Endothelial cell of umbilical vein (primary cell): ENCODE measurements around the gene USP4. TPM values are rescaled to one million over a fixed set of nuclear protein-coding genes. Genes with fewer than 3 reads are reported as not detected.

Experiments
- BruUV-seq: library from RNA; stranded (reverse); fragments of 400-500 nt; replicated peaks from 2 replicates; lab custom pipeline; 2021; lab: Mats Ljungman, UMichigan
- CTCF ChIA-PET: fragments of 300-600, 350-600 bp; sonication (Branson Sonifier 250); formaldehyde crosslinking; loops from one replicate; lab custom pipeline; 2021; ENCODE audit warnings: antibody characterized with exemption, inconsistent platforms; lab: Charles Lee
- POLR2A ChIA-PET: fragments of 300-600, 350-600 bp; sonication (Branson Sonifier 250); formaldehyde crosslinking; loops from one replicate; lab custom pipeline; 2021; ENCODE audit warnings: antibody characterized with exemption, inconsistent platforms; lab: Charles Lee
- DNase-seq: peaks from one replicate; pipeline ENCODE4 v3.0.0-alpha.2; 2011; ENCODE audit warnings: low read depth, low spot score
- FAIRE-seq: peaks from 2 replicates; lab custom pipeline; 2011; peaks lifted over from hg19 to GRCh38; lab: Jason Lieb, UNC
- H2AFZ ChIP-seq: 2 replicates; pipeline ENCODE4 v1.6.0; 2012; ENCODE audit warnings: low read depth, low read length, control low read depth, inconsistent platforms
- H3K27ac ChIP-seq: 2 replicates; pipeline ENCODE4 v1.5.1; 2011; ENCODE audit warnings: low read depth, mild to moderate bottlenecking, control low read depth, low read length, moderate library complexity; ENCODE audit not compliant: insufficient read depth
- H3K27me3 ChIP-seq, 2 experiments: 2 replicates each; pipeline versions ENCODE4 v1.6.0 to v1.6.1; 2011; ENCODE audit warnings: low read length in 2 of 2, mixed read lengths in 1 of 2; ENCODE audit not compliant: control insufficient read depth in 2 of 2, insufficient read depth in 2 of 2
- H3K36me3 ChIP-seq, 2 experiments: 2 replicates in 1 of 2; 3 replicates in 1 of 2; pipeline ENCODE4 v1.5.1; 2011; ENCODE audit warnings: low read length in 2 of 2, mild to moderate bottlenecking in 1 of 2, moderate library complexity in 1 of 2; ENCODE audit not compliant: control insufficient read depth in 2 of 2, insufficient read depth in 2 of 2; ENCODE audit errors: extremely low read depth in 1 of 2
- H3K4me1 ChIP-seq: 3 replicates; pipeline ENCODE4 v1.5.1; 2011; ENCODE audit warnings: mild to moderate bottlenecking, low read length; ENCODE audit not compliant: control insufficient read depth, insufficient read depth; ENCODE audit errors: extremely low read depth
- H3K4me2 ChIP-seq: 2 replicates; pipeline ENCODE4 v1.6.1; 2011; ENCODE audit warnings: low read length, control low read depth, mixed read lengths; ENCODE audit not compliant: insufficient read depth
- H3K4me3 ChIP-seq, 3 experiments: fragments of 200-600 bp in 1 of 3; sonication (generic), shearing (Covaris generic) in 1 of 3; replicated peaks in 1 of 3; 2 replicates each; pipeline ENCODE4 v1.5.1; 2011 to 2016; ENCODE audit warnings: control low read depth in 3 of 3, low read length in 3 of 3, mild to moderate bottlenecking in 2 of 3, inconsistent platforms in 1 of 3, low read depth in 1 of 3, moderate library complexity in 1 of 3; ENCODE audit not compliant: insufficient read depth in 1 of 3
- H3K79me2 ChIP-seq: 2 replicates; pipeline ENCODE4 v1.6.0; 2012; ENCODE audit warnings: low read length, inconsistent platforms; ENCODE audit not compliant: control insufficient read depth, insufficient read depth
- H3K9ac ChIP-seq: replicated peaks from 2 replicates; pipeline ENCODE3; 2011; ENCODE audit warnings: low read length, control low read depth; ENCODE audit not compliant: insufficient read depth; ENCODE audit errors: extremely low read depth
- H3K9me1 ChIP-seq: replicated peaks from 3 replicates; pipeline ENCODE4 v1.6.0; 2011; ENCODE audit warnings: mild to moderate bottlenecking, low read length; ENCODE audit not compliant: control insufficient read depth, insufficient read depth; ENCODE audit errors: extremely low read depth
- H3K9me3 ChIP-seq: replicated peaks from 2 replicates; pipeline ENCODE4 v1.5.1; 2012; ENCODE audit warnings: low read length, inconsistent platforms; ENCODE audit not compliant: control insufficient read depth, insufficient read depth
- H4K20me1 ChIP-seq: replicated peaks from 2 replicates; pipeline ENCODE3; 2011; ENCODE audit warnings: mild to moderate bottlenecking, low read length; ENCODE audit not compliant: control insufficient read depth, insufficient read depth; ENCODE audit errors: extremely low read depth
- CTCF ChIP-seq, 2 donors: IDR thresholded peaks; 1 replicate in 1 of 2; 2 replicates in 1 of 2; pipeline ENCODE4 v1.5.1; 2011; ENCODE audit warnings: low read length in 2 of 2, mild to moderate bottlenecking in 2 of 2, moderate library complexity in 2 of 2, control low read depth in 1 of 2, inconsistent platforms in 1 of 2, low read depth in 1 of 2; ENCODE audit not compliant: insufficient read depth in 1 of 2; ENCODE audit errors: extremely low read depth in 1 of 2
- EZH2 ChIP-seq: IDR thresholded peaks from 2 replicates; pipeline ENCODE4 v1.6.1; 2012; ENCODE audit warnings: borderline replicate concordance, low read depth, mild to moderate bottlenecking, moderate library complexity, low read length, inconsistent platforms; ENCODE audit not compliant: severe bottlenecking
- FOS ChIP-seq: IDR thresholded peaks from 2 replicates; pipeline ENCODE4 v1.6.1; 2011; ENCODE audit warnings: mild to moderate bottlenecking, low read length, moderate library complexity, borderline replicate concordance; ENCODE audit not compliant: insufficient read depth
- GATA2 ChIP-seq: IDR thresholded peaks from 2 replicates; pipeline ENCODE4 v1.7.0; 2011; ENCODE audit warnings: low read depth, mild to moderate bottlenecking, moderate library complexity, mixed read lengths, low read length; ENCODE audit not compliant: insufficient read length, insufficient read depth
- JUN ChIP-seq: IDR thresholded peaks from 2 replicates; pipeline ENCODE4 v1.6.1; 2011; ENCODE audit warnings: borderline replicate concordance, low read depth; ENCODE audit not compliant: insufficient read length, insufficient read depth
- MAX ChIP-seq: IDR thresholded peaks from 2 replicates; pipeline ENCODE4 v1.6.1; 2011; ENCODE audit not compliant: insufficient read depth, insufficient read length
- MYC ChIP-seq: IDR thresholded peaks from one replicate; pipeline ENCODE4 v1.6.1; 2011; ENCODE audit warnings: mild to moderate bottlenecking, low read depth, low read length
- POLR2A ChIP-seq: IDR thresholded peaks from 2 replicates; pipeline ENCODE4 v1.6.1; 2012; ENCODE audit warnings: low read depth, mild to moderate bottlenecking, control low read depth, low read length
- POLR2AphosphoS5 ChIP-seq: IDR thresholded peaks from 2 replicates; pipeline ENCODE4 v1.6.1; 2012; ENCODE audit warnings: low read depth, mild to moderate bottlenecking, control low read depth, low read length, moderate library complexity; ENCODE audit not compliant: insufficient read depth
- dilution Hi-C: fragments of 300-500 bp; cut with MboI; formaldehyde crosslinking; loops from one replicate; pipeline ENCODE4 v1.15.0; 2019; ENCODE audit warnings: low sequenced_read_pairs; ENCODE audit not compliant: extremely low pct_ligation_motif_present
- intact Hi-C: fragments of 100-400 bp; cut with micrococcal nuclease; formaldehyde crosslinking; loops from one replicate; pipeline ENCODE4 v1.10.0; 2022
- polyA plus RNA-seq, 4 experiments: library from polyadenylated mRNA; depleted of rRNA in 3 of 4; stranded (reverse) in 3 of 4; unstranded in 1 of 4; fragments of >200 nt; gene quantifications; 2 replicates each; pipeline versions ENCODE4 v1.2.1 to v1.2.3, GENCODE V29; 2011 to 2012; ENCODE audit warnings: missing spikeins in 1 of 4
- total RNA-seq: library from RNA; stranded (reverse); gene quantifications from 2 replicates; pipeline ENCODE4 v1.2.3, GENCODE V29; 2021

The USP4 gene
- total and polyA plus RNA-seq, 2 donors (not counting 3 experiments of a cell fraction or from before 2014, with no cell fraction given), result 39.1 to 61.3 TPM

GRCh38 chr3:49387721-49388120 is 47.9 kb upstream of the USP4 start:
- POLR2A ChIA-PET, result interaction anchor here (0.5 to 0.8 kb wide), 2 partner anchors 31 to 632 kb away, joined by 3 to 4 read pairs; no protein-coding TSS in a partner anchor
- no peak overlapping the region for H3K27ac ChIP-seq
- H3K9me1 ChIP-seq, result peaks cover 2% of the 10 kb centered on the region
- BruUV-seq, result no TSS peak
- H2AFZ ChIP-seq, result no peak overlapping the region
- no peak overlapping the region for H3K4me3 ChIP-seq
- H3K27me3 ChIP-seq, result no peaks in the 10 kb centered on the region
- peaks cover 0 to 2% of the 10 kb centered on the region in 2 experiments for H3K36me3 ChIP-seq
- H3K9me3 ChIP-seq, result no peaks in the 10 kb centered on the region
- DNase-seq (no peak), FAIRE-seq (no peak)
- intact Hi-C loops (no loop called here), dilution Hi-C loops (no loop called here)
- no peak overlapping the region for H3K4me2 ChIP-seq
- TF ChIP-seq CTCF (IDR thresholded peaks at IDR 0.05; ENCODE audit: extremely low read depth in 1 of 2, insufficient read depth in 1 of 2, low read depth in 1 of 2, low read length in 2 of 2) (no peak), MAX (no peak)
- CTCF ChIA-PET, result interaction anchor here (1.2 to 2.0 kb wide), 3 partner anchors 14 to 62 kb away, joined by 3 to 14 read pairs (median 4); partner anchors contain the start of genes RHOA and TCTA
- peaks cover 13% of the 10 kb centered on the region for H4K20me1 ChIP-seq
- no peak overlapping the region for H3K9ac ChIP-seq
- H3K4me1 ChIP-seq, result peaks cover 8% of the 10 kb centered on the region
- H3K79me2 ChIP-seq, result peaks cover 97% of the 10 kb centered on the region

GRCh38 chr3:49386056-49386756 is 46.4 kb upstream of the USP4 start:
- ChIA-PET CTCF (interaction anchor here (1.3 kb wide), 1 partner anchor 63 kb away, joined by 3 read pairs; no protein-coding TSS in a partner anchor), POLR2A (interaction anchor here (0.5 to 0.6 kb wide), 2 partner anchors 8 to 13 kb away, joined by 5 to 8 read pairs; no protein-coding TSS in a partner anchor)
- Histone ChIP-seq H4K20me1 (peaks cover 13% of the 10 kb centered on the region), H3K79me2 (peaks cover 98% of the 10 kb centered on the region), H3K9me1 (peaks cover 2% of the 10 kb centered on the region), H3K27me3 (no peaks in the 10 kb centered on the region), H3K36me3 (peaks cover 0 to 2% of the 10 kb centered on the region in 2 experiments), H3K4me1 (peaks cover 8% of the 10 kb centered on the region), H3K9ac (no peak overlapping the region), H3K4me2 (no peak overlapping the region), H3K4me3 (no peak overlapping the region), H3K27ac (no peak overlapping the region), H2AFZ (no peak overlapping the region), H3K9me3 (no peaks in the 10 kb centered on the region)
- DNase-seq, result no peak
- FAIRE-seq, result no peak
- no TSS peak for BruUV-seq
- intact Hi-C loops (no loop called here), dilution Hi-C loops (no loop called here)
- TF ChIP-seq CTCF (IDR thresholded peaks at IDR 0.05; ENCODE audit: extremely low read depth in 1 of 2, insufficient read depth in 1 of 2, low read depth in 1 of 2, low read length in 2 of 2), result no peak
- no peak for TF ChIP-seq MYC
- no peak for TF ChIP-seq EZH2
- TF ChIP-seq MAX, result no peak
- no peak for TF ChIP-seq POLR2AphosphoS5
- no peak for TF ChIP-seq GATA2
- TF ChIP-seq JUN, result no peak
- no peak for TF ChIP-seq FOS
- no peak for TF ChIP-seq POLR2A
